AG10803 (cell line): ENCODE data around the gene ELOF1.
A peak's percentile ranks its signal among the peaks of the same experiment; 100 is the strongest.

ENCODE experiments used
- DNase-seq: peaks from one replicate; pipeline ENCODE4 v3.0.0; 2010; ENCODE audit warnings: low read depth
- H3K4me3 ChIP-seq: 2 replicates; pipeline ENCODE4 v1.5.1; 2011; ENCODE audit warnings: mild to moderate bottlenecking, low read length, control low read depth
- TF ChIP-seq, protein P1 (sequence below): conservative IDR thresholded peaks from 2 replicates; pipeline ENCODE4 v1.5.1; 2011; ENCODE audit warnings: mild to moderate bottlenecking, low read length, control low read depth, inconsistent platforms

Gene ELOF1

DNA sequence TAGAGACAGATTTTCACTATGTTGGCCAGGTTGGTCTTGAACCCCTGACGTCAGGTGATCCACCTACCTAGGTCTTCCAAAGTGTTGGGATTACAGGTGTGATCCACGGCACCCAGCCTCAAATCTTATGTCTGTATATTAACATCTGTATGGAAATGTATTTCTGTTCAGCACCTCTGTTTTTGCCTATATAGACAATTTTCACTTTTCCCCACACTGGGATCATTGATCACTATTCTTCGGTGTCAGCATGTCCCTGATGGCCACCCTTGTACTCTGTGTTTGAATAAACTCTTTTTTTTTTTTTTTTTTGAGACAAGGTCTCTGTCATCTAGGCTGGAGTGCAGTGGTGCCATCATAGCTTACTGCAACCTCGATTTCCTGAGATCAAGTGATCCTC, 35.1 kb upstream of the ELOF1 start:
- DNase-seq = no peak
- no peak overlapping the region for H3K4me3 ChIP-seq

DNA sequence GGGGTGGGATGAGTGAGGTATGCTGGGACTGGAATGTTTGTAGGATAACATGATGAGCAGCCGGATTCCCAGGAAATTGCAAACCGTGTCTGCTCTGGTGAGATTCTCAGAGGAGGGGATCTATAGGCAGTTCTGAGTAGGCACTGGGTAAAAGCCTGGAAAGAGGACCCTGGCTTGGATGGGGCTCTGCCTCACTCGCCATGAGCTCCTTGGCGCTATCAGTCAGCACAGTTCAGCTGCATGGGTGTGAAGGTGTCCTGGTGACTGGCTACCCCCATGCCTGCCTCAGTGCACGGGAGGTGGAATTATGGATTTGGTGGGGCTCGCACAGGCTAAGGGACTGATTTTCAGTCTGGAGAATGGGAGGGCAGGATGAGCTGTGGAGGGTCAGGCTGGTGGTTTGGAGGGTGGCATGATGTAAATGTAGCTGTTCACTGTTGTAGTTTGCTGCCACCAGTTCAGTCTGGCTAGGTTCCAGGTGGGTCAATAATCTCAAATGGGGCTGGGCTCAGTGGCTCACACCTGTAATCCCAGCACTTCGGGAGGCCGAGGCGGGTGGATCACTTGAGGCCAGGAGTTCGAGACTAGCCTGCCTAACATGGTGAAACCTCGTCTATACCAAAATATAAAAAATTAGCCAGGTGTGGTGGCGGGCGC, 29.1 kb upstream of the ELOF1 start:
- no peak for DNase-seq
- TF ChIP-seq, protein P1, sequence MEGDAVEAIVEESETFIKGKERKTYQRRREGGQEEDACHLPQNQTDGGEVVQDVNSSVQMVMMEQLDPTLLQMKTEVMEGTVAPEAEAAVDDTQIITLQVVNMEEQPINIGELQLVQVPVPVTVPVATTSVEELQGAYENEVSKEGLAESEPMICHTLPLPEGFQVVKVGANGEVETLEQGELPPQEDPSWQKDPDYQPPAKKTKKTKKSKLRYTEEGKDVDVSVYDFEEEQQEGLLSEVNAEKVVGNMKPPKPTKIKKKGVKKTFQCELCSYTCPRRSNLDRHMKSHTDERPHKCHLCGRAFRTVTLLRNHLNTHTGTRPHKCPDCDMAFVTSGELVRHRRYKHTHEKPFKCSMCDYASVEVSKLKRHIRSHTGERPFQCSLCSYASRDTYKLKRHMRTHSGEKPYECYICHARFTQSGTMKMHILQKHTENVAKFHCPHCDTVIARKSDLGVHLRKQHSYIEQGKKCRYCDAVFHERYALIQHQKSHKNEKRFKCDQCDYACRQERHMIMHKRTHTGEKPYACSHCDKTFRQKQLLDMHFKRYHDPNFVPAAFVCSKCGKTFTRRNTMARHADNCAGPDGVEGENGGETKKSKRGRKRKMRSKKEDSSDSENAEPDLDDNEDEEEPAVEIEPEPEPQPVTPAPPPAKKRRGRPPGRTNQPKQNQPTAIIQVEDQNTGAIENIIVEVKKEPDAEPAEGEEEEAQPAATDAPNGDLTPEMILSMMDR = no peak
- no peak overlapping the region for H3K4me3 ChIP-seq

More for the DNA sequence above, 35.1 kb upstream of the ELOF1 start:
- TF ChIP-seq, protein P1 = no peak

DNA sequence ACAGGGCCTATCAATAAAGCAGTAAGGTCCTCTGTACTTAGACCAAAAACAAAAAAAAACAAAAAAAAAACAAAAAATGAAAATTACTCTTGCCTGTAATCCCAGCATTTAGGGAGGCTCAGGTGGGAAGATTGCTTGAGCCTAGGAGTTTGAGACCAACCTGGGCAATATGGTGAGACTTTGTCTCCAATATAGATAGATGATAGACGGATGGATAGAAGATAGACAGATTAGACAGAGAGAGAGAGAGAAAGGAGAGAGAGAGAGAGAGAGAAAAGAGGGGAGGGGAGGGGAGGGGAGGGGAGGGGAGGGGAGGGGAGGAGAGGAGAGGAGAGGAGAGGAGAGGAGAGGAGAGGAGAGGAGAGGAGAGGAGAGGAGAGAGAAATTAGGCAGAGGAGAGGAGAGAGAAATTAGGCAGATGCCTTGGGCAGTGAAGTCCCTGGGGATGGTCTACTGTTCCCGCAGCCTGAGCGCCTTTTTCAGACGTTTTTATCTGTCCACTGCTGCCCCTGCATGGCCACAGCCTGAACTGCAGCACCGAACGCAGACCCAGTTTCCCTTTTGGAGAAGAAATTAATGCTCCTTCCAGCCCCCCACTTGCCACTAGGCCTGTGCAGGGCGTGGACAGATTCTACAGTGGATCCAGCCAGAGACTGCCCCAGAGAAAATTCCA, 28.4 kb upstream of the ELOF1 start:
- TF ChIP-seq, protein P1 = peak; percentile 91
- no peak overlapping the region for H3K4me3 ChIP-seq
- DNase-seq = peak; percentile 62

DNA sequence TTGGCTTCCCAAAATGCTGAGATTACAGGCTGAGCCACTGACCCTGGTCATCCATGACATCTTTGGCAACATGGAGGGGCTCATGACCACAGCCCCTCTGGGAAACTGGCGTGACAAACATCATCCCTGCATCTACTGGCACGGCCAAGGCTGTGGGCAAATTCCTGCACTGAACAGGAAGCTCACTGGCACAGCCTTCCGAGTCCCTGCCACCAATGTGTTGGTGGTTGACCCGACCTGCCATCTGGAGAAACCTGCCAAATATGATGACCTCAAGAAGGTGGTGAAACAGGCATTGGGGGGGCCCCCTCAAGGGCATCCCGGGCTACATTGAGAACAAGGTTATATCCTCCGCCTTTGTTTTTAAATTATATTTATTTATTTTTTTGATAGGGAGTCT, 27.3 kb upstream of the ELOF1 start:
- TF ChIP-seq, protein P1 = no peak
- no peak for DNase-seq
- H3K4me3 ChIP-seq = no peak overlapping the region

DNA sequence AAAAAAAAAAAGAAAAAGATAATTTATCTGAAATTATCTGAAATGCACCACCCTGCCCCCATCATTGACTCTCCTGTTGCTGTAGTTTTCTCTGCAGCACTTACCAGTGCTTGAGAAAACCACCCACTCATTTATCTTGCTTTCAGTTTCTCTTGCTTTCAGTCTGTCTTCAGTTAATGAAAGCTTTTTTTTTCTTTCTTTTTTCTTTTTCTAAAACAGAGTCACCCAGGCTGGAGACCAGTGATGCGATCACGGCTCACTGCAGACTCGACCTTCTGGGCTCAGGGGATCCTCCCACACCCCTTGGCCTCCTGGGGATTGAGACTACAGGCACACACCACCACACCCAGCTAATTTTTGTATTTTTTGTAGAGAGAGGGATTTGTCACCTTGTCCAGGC, 22.7 kb upstream of the ELOF1 start:
- peak; percentile 13 for DNase-seq
- H3K4me3 ChIP-seq = no peak overlapping the region
- TF ChIP-seq, protein P1 = no peak

DNA sequence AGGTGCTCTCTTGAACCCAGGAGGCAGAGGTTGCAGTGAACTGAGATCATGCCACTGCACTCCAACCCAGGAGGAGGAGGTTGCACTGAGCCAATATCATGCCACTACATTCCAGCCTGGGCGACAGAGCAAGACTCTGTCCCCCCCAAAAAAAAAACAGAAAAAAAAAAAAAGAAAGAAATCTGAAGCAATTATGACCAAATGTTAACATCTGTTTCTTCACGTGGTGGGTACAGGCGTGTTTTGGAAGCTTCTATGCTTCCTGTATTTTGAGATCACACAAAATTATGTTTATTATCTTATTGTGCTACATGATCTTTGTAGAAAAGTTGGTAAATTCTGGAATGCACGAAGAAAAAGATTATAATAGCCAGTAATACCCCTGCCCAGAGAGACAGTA, 21.1 kb upstream of the ELOF1 start:
- TF ChIP-seq, protein P1 = no peak
- no peak overlapping the region for H3K4me3 ChIP-seq
- no peak for DNase-seq
